HepG2 (cell line): ENCODE measurements around the gene ASTN2. TPM values are rescaled to one million over a fixed set of nuclear protein-coding genes. Genes with fewer than 3 reads are reported as not detected.

Experiments
- ATAC-seq: fragments of 200-7000 bp; cut with Tn5 transposase; 3 replicates; pipeline ENCODE4 v1.9.1; 2020; ENCODE audit warnings: mild to moderate bottlenecking, moderate library complexity
- BruUV-seq: library from RNA; stranded (reverse); fragments of 400-500 nt; replicated peaks from 2 replicates; lab custom pipeline; 2021; lab: Mats Ljungman, UMichigan
- CTCF ChIA-PET: fragments of 300-600 bp; formaldehyde crosslinking; extraction: SDS; loops from one replicate; lab custom pipeline; 2021; ENCODE audit warnings: low total read pairs, inconsistent platforms, low intra/inter-chr PET ratio; lab: Yijun Ruan, JAX
- POLR2A ChIA-PET: fragments of 350-600 bp; sonication (Branson Sonifier 250); formaldehyde crosslinking; loops from one replicate; lab custom pipeline; 2020; ENCODE audit warnings: antibody characterized with exemption, inconsistent platforms; lab: Yijun Ruan, JAX
- DNase-seq: peaks from one replicate; pipeline ENCODE4 v3.0.0-alpha.2; 2015; ENCODE audit warnings: low spot score
- FAIRE-seq: peaks from 3 replicates; lab custom pipeline; 2011; peaks lifted over from hg19 to GRCh38; lab: Jason Lieb, UNC
- H2AFZ ChIP-seq: one replicate; pipeline ENCODE4 v1.6.1; 2011; ENCODE audit warnings: low read length, inconsistent platforms
- H3K27ac ChIP-seq: fragments of 300-600 bp; 3 replicates; pipeline ENCODE4 v1.8.0; 2011; ENCODE audit warnings: mixed run types, mild to moderate bottlenecking, mixed read lengths, low read length, inconsistent platforms; ENCODE audit not compliant: insufficient read depth; ENCODE audit errors: extremely low read length
- H3K27me3 ChIP-seq, 2 experiments: fragments of 200-600 bp in 1 of 2; 2 replicates in 1 of 2; 3 replicates in 1 of 2; pipeline versions ENCODE4 v1.6.0 to v1.8.0; 2011; ENCODE audit warnings: low read length in 2 of 2, mild to moderate bottlenecking in 2 of 2, moderate library complexity in 2 of 2, inconsistent platforms in 1 of 2; ENCODE audit not compliant: insufficient read depth in 2 of 2, control insufficient read depth in 1 of 2
- H3K36me3 ChIP-seq, 2 experiments: fragments of 200-600 bp in 1 of 2; replicated peaks in 1 of 2; 2 replicates in 1 of 2; 3 replicates in 1 of 2; pipeline versions ENCODE4 v1.5.1 to v1.8.0; 2011; ENCODE audit warnings: low read length in 2 of 2, inconsistent platforms in 1 of 2; ENCODE audit not compliant: insufficient read depth in 2 of 2, control insufficient read depth in 1 of 2
- H3K4me1 ChIP-seq: 2 replicates; pipeline ENCODE4 v1.5.1; 2012; ENCODE audit warnings: low read length, inconsistent platforms; ENCODE audit not compliant: insufficient read depth
- H3K4me2 ChIP-seq: 2 replicates; pipeline ENCODE4 v1.6.0; 2011; ENCODE audit warnings: low read depth, low read length, inconsistent platforms
- H3K4me3 ChIP-seq, 3 experiments: fragments of 200-600 bp in 1 of 3; sonication (generic), shearing (Covaris generic) in 1 of 3; replicated peaks in 1 of 3; 2 replicates each; pipeline ENCODE4 v1.5.1; 2011 to 2016; ENCODE audit warnings: low read length in 3 of 3, inconsistent platforms in 2 of 3, low read depth in 2 of 3, mild to moderate bottlenecking in 2 of 3, control low read depth in 1 of 3, mixed read lengths in 1 of 3; ENCODE audit not compliant: insufficient read depth in 1 of 3
- H3K79me2 ChIP-seq: one replicate; pipeline ENCODE4 v1.6.1; 2011; ENCODE audit warnings: low read length, inconsistent platforms; ENCODE audit not compliant: insufficient read depth
- H3K9ac ChIP-seq: 2 replicates; pipeline ENCODE4 v1.6.0; 2011; ENCODE audit warnings: mild to moderate bottlenecking, low read depth, low read length, inconsistent platforms; ENCODE audit not compliant: insufficient read depth
- H3K9me3 ChIP-seq: 2 replicates; pipeline ENCODE4 v1.5.1; 2012; ENCODE audit warnings: mild to moderate bottlenecking, low read length
- H4K20me1 ChIP-seq: 2 replicates; pipeline ENCODE4 v1.6.0; 2011; ENCODE audit warnings: inconsistent platforms, mild to moderate bottlenecking, low read length, moderate library complexity; ENCODE audit not compliant: insufficient read depth
- ATAD3A ChIP-seq: sonication (generic); formaldehyde crosslinking; IDR thresholded peaks from 2 replicates; pipeline ENCODE4 v1.4.0; 2020; ENCODE audit warnings: missing genetic modification reagents
- MYC ChIP-seq: sonication (generic); formaldehyde crosslinking; IDR thresholded peaks from 2 replicates; pipeline ENCODE4 v1.9.0; 2021; ENCODE audit warnings: missing genetic modification reagents, borderline replicate concordance
- RBM22 ChIP-seq: fragments of 200-400 bp; formaldehyde crosslinking; optimal IDR thresholded peaks from 2 replicates; pipeline ENCODE3; 2017; ENCODE audit warnings: mild to moderate bottlenecking, low read length, moderate library complexity
- STAG1 ChIP-seq: sonication (generic); formaldehyde crosslinking; IDR thresholded peaks from 2 replicates; pipeline ENCODE4 v1.4.0; 2020; ENCODE audit warnings: missing genetic modification reagents
- ZC3H13 ChIP-seq: sonication (generic); formaldehyde crosslinking; IDR thresholded peaks from 2 replicates; pipeline ENCODE4 v1.8.1; 2023; ENCODE audit warnings: mild to moderate bottlenecking, missing genetic modification reagents, moderate library complexity
- ZNF546 ChIP-seq: sonication (generic); formaldehyde crosslinking; conservative IDR thresholded peaks from 2 replicates; pipeline ENCODE4 v1.8.1; 2023; ENCODE audit warnings: mild to moderate bottlenecking, missing genetic modification reagents
- ZNF619 ChIP-seq: sonication (generic); formaldehyde crosslinking; IDR thresholded peaks from 2 replicates; pipeline ENCODE4 v1.4.0; 2020; ENCODE audit warnings: mild to moderate bottlenecking, missing genetic modification reagents
- WGBS: methylation state at CpG from one replicate; pipeline ENCODE4 v1.1.6; 2017; ENCODE audit warnings: low lambda C conversion rate; 5-methylcytosine and 5-hydroxymethylcytosine counted together
- in situ Hi-C: cut with HindIII; loops from 2 replicates; pipeline ENCODE4 v1.10.0; 2017; ENCODE audit warnings: low pct_unique_long_range_greater_than_20kb; ENCODE audit not compliant: extremely low pct_ligation_motif_present
- intact Hi-C: fragments of 100-400 bp; cut with micrococcal nuclease; formaldehyde crosslinking; loops from one replicate; pipeline ENCODE4 v1.10.0; 2022; ENCODE audit not compliant: unreplicated experiment
- polyA plus RNA-seq, 8 experiments: library from polyadenylated mRNA; depleted of rRNA in 3 of 8; stranded (reverse) in 7 of 8; unstranded in 1 of 8; fragments of >200 nt; fragmentation: Illumina TruSeq in 4 of 8; extraction: Trizol in 4 of 8; gene quantifications; 2 replicates each; pipeline versions ENCODE4 v1.2.1 to v1.2.3, GENCODE V29; 2011 to 2016; ENCODE audit warnings: low read depth in 4 of 8, missing spikeins in 1 of 8, mixed read lengths in 1 of 8; ENCODE audit not compliant: insufficient read depth in 1 of 8
- total RNA-seq, 5 experiments: library from RNA; depleted of rRNA; stranded (reverse); fragments of >200 nt; fragmentation: Illumina TruSeq; extraction: Trizol; gene quantifications; 2 replicates each; pipeline ENCODE4 v1.2.3, GENCODE V29; 2016; ENCODE audit warnings: low read depth in 1 of 5
- TF ChIP-seq, protein P1 (sequence below): sonication (generic); formaldehyde crosslinking; IDR thresholded peaks from 2 replicates; pipeline ENCODE4 v1.4.0; 2020; ENCODE audit warnings: missing genetic modification reagents
- TF ChIP-seq, protein P2 (sequence below): sonication (generic); formaldehyde crosslinking; IDR thresholded peaks from 2 replicates; pipeline ENCODE4 v1.4.0; 2020; ENCODE audit warnings: mild to moderate bottlenecking, missing genetic modification reagents
- TF ChIP-seq, protein P3 (sequence below): sonication (generic); formaldehyde crosslinking; IDR thresholded peaks from 2 replicates; pipeline ENCODE4 v1.5.1; 2020; ENCODE audit warnings: mild to moderate bottlenecking, missing genetic modification reagents, borderline replicate concordance

Gene ASTN2
- total and polyA plus RNA-seq, 2 of the 13 experiments (the other 11 are each of a cell fraction or from before 2014, with no cell fraction given): 5.2 to 13.5 TPM

DNA sequence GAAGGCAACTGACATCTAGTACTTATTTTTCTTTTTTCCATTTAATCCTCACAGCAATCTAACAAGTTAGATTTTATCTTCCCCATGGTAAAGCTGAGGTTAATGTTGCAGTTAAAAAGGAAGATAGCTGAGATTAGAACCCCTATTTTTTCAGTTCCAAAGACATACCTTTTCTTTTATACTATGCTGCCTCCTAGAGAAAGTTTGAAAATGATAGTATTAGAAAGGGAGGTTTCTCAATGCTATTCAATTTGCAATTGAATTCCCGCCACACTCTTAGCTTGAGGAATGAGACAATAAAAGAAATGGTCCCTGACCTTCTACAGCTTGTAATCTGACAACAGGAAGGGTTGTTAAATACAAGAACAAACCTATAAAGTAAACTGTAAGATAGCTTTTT lies 923.6 kb downstream of the ASTN2 start:
- H3K4me3 ChIP-seq: no peak overlapping the region
- H3K36me3 ChIP-seq: peaks cover 0 to 1% of the 10 kb centered on the region in 2 experiments; a peak in 1 of 5 replicates
- 94% methylated on average over 1 of the region's 1 CpG for WGBS
- TF ChIP-seq STAG1 (CRISPR knock-in tag): peak; percentile 20
- no peak for TF ChIP-seq ATAD3A
- ATAC-seq (no peak), DNase-seq (no peak), FAIRE-seq (no peak)
- no peak overlapping the region for H3K4me2 ChIP-seq
- no peaks in the 10 kb centered on the region for H3K27me3 ChIP-seq
- ChIA-PET CTCF (no interaction called here), POLR2A (no interaction called here)
- no peak overlapping the region for H2AFZ ChIP-seq
- H4K20me1 ChIP-seq: no peaks in the 10 kb centered on the region
- in situ Hi-C loops (loop anchor here (5.0 kb wide), 1 partner anchor 81 kb away; no protein-coding TSS in a partner anchor), intact Hi-C loops (no loop called here)
- no peak overlapping the region for H3K9ac ChIP-seq
- no peaks in the 10 kb centered on the region for H3K79me2 ChIP-seq
- no TSS peak for BruUV-seq
- H3K27ac ChIP-seq: no peak overlapping the region
- no peaks in the 10 kb centered on the region for H3K9me3 ChIP-seq
- H3K4me1 ChIP-seq: no peaks in the 10 kb centered on the region

DNA sequence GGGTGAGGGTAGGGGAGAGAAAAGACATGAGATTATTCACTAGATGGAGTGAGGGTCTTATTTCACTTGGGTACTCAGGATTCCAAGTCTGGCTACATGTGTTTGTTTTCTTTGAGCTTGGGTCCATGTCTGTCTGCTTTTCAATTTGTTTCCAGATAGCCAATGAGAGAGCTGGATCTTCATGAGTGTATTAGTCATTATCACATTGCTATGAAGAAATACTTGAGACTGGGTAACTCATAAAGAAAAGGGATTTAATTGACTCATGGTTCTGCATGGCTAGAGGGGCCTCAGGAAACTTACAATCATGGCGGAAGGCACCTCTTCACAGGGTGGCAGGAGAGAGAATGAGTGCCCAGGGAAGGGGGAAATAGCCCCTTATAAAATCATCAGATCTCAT lies 924.5 kb downstream of the ASTN2 start:
- WGBS: 100% methylated on average over 1 of the region's 1 CpG
- TF ChIP-seq RBM22: no peak
- TF ChIP-seq, protein P1, sequence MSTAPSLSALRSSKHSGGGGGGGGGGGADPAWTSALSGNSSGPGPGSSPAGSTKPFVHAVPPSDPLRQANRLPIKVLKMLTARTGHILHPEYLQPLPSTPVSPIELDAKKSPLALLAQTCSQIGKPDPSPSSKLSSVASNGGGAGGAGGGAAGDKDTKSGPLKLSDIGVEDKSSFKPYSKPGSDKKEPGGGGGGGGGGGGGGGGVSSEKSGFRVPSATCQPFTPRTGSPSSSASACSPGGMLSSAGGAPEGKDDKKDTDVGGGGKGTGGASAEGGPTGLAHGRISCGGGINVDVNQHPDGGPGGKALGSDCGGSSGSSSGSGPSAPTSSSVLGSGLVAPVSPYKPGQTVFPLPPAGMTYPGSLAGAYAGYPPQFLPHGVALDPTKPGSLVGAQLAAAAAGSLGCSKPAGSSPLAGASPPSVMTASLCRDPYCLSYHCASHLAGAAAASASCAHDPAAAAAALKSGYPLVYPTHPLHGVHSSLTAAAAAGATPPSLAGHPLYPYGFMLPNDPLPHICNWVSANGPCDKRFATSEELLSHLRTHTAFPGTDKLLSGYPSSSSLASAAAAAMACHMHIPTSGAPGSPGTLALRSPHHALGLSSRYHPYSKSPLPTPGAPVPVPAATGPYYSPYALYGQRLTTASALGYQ (CRISPR knock-in tag): no peak
- TF ChIP-seq ZNF619 (CRISPR knock-in tag): no peak
- no peak for TF ChIP-seq ZNF546 (CRISPR knock-in tag)
- TF ChIP-seq, protein P2, sequence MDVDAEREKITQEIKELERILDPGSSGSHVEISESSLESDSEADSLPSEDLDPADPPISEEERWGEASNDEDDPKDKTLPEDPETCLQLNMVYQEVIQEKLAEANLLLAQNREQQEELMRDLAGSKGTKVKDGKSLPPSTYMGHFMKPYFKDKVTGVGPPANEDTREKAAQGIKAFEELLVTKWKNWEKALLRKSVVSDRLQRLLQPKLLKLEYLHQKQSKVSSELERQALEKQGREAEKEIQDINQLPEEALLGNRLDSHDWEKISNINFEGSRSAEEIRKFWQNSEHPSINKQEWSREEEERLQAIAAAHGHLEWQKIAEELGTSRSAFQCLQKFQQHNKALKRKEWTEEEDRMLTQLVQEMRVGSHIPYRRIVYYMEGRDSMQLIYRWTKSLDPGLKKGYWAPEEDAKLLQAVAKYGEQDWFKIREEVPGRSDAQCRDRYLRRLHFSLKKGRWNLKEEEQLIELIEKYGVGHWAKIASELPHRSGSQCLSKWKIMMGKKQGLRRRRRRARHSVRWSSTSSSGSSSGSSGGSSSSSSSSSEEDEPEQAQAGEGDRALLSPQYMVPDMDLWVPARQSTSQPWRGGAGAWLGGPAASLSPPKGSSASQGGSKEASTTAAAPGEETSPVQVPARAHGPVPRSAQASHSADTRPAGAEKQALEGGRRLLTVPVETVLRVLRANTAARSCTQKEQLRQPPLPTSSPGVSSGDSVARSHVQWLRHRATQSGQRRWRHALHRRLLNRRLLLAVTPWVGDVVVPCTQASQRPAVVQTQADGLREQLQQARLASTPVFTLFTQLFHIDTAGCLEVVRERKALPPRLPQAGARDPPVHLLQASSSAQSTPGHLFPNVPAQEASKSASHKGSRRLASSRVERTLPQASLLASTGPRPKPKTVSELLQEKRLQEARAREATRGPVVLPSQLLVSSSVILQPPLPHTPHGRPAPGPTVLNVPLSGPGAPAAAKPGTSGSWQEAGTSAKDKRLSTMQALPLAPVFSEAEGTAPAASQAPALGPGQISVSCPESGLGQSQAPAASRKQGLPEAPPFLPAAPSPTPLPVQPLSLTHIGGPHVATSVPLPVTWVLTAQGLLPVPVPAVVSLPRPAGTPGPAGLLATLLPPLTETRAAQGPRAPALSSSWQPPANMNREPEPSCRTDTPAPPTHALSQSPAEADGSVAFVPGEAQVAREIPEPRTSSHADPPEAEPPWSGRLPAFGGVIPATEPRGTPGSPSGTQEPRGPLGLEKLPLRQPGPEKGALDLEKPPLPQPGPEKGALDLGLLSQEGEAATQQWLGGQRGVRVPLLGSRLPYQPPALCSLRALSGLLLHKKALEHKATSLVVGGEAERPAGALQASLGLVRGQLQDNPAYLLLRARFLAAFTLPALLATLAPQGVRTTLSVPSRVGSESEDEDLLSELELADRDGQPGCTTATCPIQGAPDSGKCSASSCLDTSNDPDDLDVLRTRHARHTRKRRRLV: no peak
- TF ChIP-seq, protein P3, sequence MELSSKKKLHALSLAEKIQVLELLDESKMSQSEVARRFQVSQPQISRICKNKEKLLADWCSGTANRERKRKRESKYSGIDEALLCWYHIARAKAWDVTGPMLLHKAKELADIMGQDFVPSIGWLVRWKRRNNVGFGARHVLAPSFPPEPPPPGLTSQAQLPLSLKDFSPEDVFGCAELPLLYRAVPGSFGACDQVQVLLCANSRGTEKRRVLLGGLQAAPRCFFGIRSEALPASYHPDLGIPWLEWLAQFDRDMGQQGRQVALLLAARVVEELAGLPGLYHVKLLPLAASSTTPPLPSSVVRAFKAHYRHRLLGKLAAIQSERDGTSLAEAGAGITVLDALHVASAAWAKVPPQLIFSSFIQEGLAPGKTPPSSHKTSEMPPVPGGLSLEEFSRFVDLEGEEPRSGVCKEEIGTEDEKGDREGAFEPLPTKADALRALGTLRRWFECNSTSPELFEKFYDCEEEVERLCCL (CRISPR knock-in tag): no peak
- no peak for TF ChIP-seq ZC3H13 (CRISPR knock-in tag)
- no peak for TF ChIP-seq MYC (CRISPR knock-in tag)

More for the DNA sequence above, 924.5 kb downstream of the ASTN2 start:
- Histone ChIP-seq H3K4me3 (no peak overlapping the region), H3K4me1 (no peaks in the 10 kb centered on the region), H3K79me2 (no peaks in the 10 kb centered on the region), H3K4me2 (no peak overlapping the region), H3K36me3 (peaks cover 0 to 1% of the 10 kb centered on the region in 2 experiments; a peak in 1 of 5 replicates), H3K9ac (no peak overlapping the region), H2AFZ (no peak overlapping the region), H4K20me1 (no peaks in the 10 kb centered on the region), H3K27ac (no peak overlapping the region), H3K9me3 (no peaks in the 10 kb centered on the region), H3K27me3 (no peaks in the 10 kb centered on the region)
- FAIRE-seq: no peak
- ATAC-seq: no peak
- in situ Hi-C loops (loop anchor here (5.0 kb wide), 1 partner anchor 82 kb away; no protein-coding TSS in a partner anchor), intact Hi-C loops (no loop called here)
- POLR2A ChIA-PET: no interaction called here
- DNase-seq: no peak
- BruUV-seq: no TSS peak
- CTCF ChIA-PET: no interaction called here
